ENCODE results near the gene WDFY3.

- no peak for TF ChIP-seq CTCF (IDR thresholded peaks at IDR 0.05; ENCODE audit: low read depth, low read length)
- no peak for TF ChIP-seq EZH2phosphoT487 (IDR thresholded peaks at IDR 0.05; ENCODE audit: low read depth)
These were observed 339.8 kb downstream of the WDFY3 start for GRCh38 chr4:84626673-84627072.

Data from OCI-LY3 (cell line).